Upper lobe of left lung (tissue), 4 donors: ENCODE measurements around the gene CCDC9.

Source experiments
- CTCF ChIP-seq, 6 experiments: fragments of 450-650 bp in 4 of 6; fragments of 200-600 bp in 2 of 6; sonication (generic) in 2 of 6; IDR thresholded peaks; one replicate each; pipeline ENCODE4 v1.5.1; 2016 to 2019; ENCODE audit warnings: antibody characterized with exemption in 6 of 6
- EP300 ChIP-seq, 4 donors: sonication (generic); formaldehyde crosslinking; IDR thresholded peaks; one replicate each; pipeline ENCODE4 v1.5.1; 2017; ENCODE audit warnings: antibody characterized with exemption in 4 of 4, control low read depth in 2 of 4
- POLR2A ChIP-seq, 4 donors: fragments of 450-650 bp; IDR thresholded peaks; one replicate each; pipeline ENCODE4 v1.5.1; 2016 to 2017; ENCODE audit warnings: antibody characterized with exemption in 4 of 4, mild to moderate bottlenecking in 2 of 4
- POLR2AphosphoS5 ChIP-seq, 2 donors: sonication (generic); formaldehyde crosslinking; IDR thresholded peaks; one replicate each; pipeline ENCODE4 v1.5.1; 2017; ENCODE audit warnings: antibody characterized with exemption in 2 of 2

- no peak for TF ChIP-seq CTCF (IDR thresholded peaks at IDR 0.05)
- TF ChIP-seq POLR2AphosphoS5 (IDR thresholded peaks at IDR 0.05), result peak; percentile 65 to 69
- peak in 3 of 4 donors; percentile 21 to 61 (median 37) for TF ChIP-seq POLR2A (IDR thresholded peaks at IDR 0.05)
- peak in 2 of 4 donors; percentile 31 to 55 for TF ChIP-seq EP300 (IDR thresholded peaks at IDR 0.05)
Measured at GRCh38 chr19:47257411-47258169, 1.3 kb downstream of the CCDC9 start.
